Activated CD8-positive, alpha-beta T cell treated with anti-CD3 and anti-CD28 coated beads, Interleukin-2, amount 10 ng/mL, durations not matched to agents 7 days and 5 days (primary cell): Measurements from ENCODE around the gene TP53I11. TPM values are rescaled to one million over a fixed set of nuclear protein-coding genes. Genes with fewer than 3 reads are reported as not detected.

Experiments used
- ATAC-seq: fragments of 150-1000 bp; cut with Tn5 transposase; one replicate; pipeline ENCODE4 v1.10.0; 2021; ENCODE audit warnings: moderate library complexity
- CTCF ChIA-PET: fragments of 350-600 bp; sonication (Branson Sonifier 250); formaldehyde crosslinking; loops from one replicate; lab custom pipeline; 2021; ENCODE audit warnings: antibody characterized with exemption; lab: Charles Lee
- POLR2A ChIA-PET: fragments of 350-600 bp; sonication (Branson Sonifier 250); formaldehyde crosslinking; loops from one replicate; lab custom pipeline; 2021; ENCODE audit warnings: antibody characterized with exemption; lab: Charles Lee
- DNase-seq: peaks from one replicate; pipeline ENCODE4 v3.0.0-alpha.2; 2020
- H3K27ac Mint-ChIP-seq: one replicate; pipeline ENCODE4 v1.8.0; 2021; ENCODE audit warnings: mild to moderate bottlenecking, mixed read lengths
- H3K27me3 Mint-ChIP-seq: one replicate; pipeline ENCODE4 v1.8.0; 2021; ENCODE audit warnings: low read depth, mixed read lengths
- H3K36me3 Mint-ChIP-seq: one replicate; pipeline ENCODE4 v1.8.0; 2021; ENCODE audit warnings: low read depth, mixed read lengths
- H3K4me1 Mint-ChIP-seq: one replicate; pipeline ENCODE4 v1.8.0; 2021; ENCODE audit warnings: low read depth, mixed read lengths
- H3K4me3 Mint-ChIP-seq: one replicate; pipeline ENCODE4 v1.8.0; 2021; ENCODE audit warnings: mild to moderate bottlenecking, mixed read lengths
- H3K9me3 Mint-ChIP-seq: one replicate; pipeline ENCODE4 v1.8.0; 2022; ENCODE audit warnings: mixed read lengths; ENCODE audit not compliant: insufficient read depth
- total RNA-seq, 2 experiments: library from RNA; stranded (reverse); gene quantifications; one replicate each; pipeline ENCODE4 v1.2.3, GENCODE V29; 2021

TP53I11 gene
- total RNA-seq, 2 experiments from 2014 or later = 1.4 to 2.5 TPM

DNA sequence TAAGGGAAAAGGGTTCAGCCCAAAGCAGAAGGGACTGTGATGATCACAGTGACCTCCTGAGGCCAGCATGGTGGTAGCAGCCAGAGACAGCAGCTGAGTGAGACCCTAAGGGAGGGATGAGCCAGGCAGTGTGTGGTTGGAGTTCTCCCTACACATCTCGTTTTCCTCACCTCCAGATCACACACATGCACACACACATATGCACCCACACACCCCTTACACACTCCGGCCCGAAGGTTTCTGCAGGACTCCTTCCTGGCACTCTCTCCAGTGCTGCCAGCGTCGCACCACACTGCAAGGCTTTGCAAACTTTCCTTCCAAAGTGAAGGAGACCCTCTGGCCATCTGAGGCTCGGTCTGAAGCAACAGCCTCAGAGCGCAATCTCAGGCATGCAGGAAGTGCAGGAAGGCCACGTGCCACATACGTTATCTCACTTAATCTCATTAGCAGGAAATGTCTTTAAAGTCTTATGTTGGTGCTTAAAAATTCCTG lies 26.9 kb upstream of the TP53I11 start:
- Mint-ChIP-seq H3K9me3 (no peaks in the 10 kb centered on the region), H3K27me3 (no peaks in the 10 kb centered on the region), H3K4me1 (peaks cover 19% of the 10 kb centered on the region), H3K4me3 (no peak overlapping the region), H3K36me3 (no peaks in the 10 kb centered on the region), H3K27ac (peak overlapping the region; percentile 10)
- POLR2A ChIA-PET = no interaction called here
- DNase-seq (no peak), ATAC-seq (no peak)
- CTCF ChIA-PET = interaction anchor here (1.1 to 3.2 kb wide), 5 partner anchors 9 to 127 kb away, joined by 3 to 11 read pairs (median 3); no protein-coding TSS in a partner anchor

DNA sequence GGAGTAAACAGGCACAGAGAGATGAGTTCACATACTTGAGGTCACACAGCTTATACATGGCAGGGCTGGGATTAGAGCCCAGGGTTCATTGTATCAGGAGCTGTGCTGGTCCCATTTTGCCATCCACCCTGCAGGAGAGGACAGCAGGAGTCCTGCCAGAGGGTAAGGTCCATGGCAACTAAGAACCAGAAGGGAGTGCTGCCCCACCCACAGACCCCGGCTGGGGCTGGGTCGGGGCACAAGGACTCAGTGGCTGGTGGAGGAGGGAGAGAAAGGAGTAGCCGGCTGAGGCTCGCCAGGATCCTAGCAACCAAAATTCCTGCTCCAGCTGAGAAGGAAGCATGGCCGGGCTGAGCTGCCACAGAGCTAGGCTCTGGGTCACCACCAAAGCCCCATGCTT lies 25.9 kb upstream of the TP53I11 start:
- POLR2A ChIA-PET = no interaction called here
- Mint-ChIP-seq H3K4me3 (no peak overlapping the region), H3K4me1 (peaks cover 19% of the 10 kb centered on the region), H3K36me3 (no peaks in the 10 kb centered on the region), H3K27ac (no peak overlapping the region), H3K9me3 (no peaks in the 10 kb centered on the region), H3K27me3 (no peaks in the 10 kb centered on the region)
- CTCF ChIA-PET = interaction anchor here (1.1 to 3.2 kb wide), 4 partner anchors 10 to 128 kb away, joined by 3 to 11 read pairs (median 3); no protein-coding TSS in a partner anchor
- ATAC-seq (no peak), DNase-seq (no peak)

DNA sequence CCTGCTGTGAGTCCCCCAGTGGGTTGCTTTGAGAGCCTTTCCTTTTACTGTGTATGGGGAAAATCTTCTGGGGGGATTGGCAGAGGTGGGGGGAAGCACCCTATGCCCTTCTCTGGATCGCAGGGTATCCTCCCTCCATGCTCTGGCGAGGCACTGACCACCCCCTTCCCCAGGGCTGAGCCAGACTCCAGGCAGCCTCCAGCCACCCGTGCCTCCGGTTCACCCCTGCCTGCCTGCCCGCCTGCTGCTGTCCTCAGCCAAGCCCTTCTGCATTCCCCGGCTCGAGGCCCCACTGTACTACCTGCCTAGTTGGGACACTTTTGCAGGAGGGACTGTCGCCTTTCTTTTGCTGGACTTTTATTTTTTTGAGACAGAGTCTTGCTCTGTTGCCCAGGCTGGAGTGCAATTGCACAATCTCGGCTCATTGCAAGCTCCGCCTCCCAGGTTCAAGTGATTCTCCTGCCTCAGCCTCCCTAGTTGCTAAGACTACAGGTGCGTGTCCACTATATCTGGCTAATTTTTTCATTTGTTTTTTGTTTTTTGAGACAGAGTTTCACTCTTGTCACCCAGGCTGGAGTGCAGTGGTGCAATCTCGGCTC lies 23.8 kb upstream of the TP53I11 start:
- CTCF ChIA-PET = no interaction called here
- no peaks in the 10 kb centered on the region for H3K36me3 Mint-ChIP-seq
- no peaks in the 10 kb centered on the region for H3K27me3 Mint-ChIP-seq

DNA sequence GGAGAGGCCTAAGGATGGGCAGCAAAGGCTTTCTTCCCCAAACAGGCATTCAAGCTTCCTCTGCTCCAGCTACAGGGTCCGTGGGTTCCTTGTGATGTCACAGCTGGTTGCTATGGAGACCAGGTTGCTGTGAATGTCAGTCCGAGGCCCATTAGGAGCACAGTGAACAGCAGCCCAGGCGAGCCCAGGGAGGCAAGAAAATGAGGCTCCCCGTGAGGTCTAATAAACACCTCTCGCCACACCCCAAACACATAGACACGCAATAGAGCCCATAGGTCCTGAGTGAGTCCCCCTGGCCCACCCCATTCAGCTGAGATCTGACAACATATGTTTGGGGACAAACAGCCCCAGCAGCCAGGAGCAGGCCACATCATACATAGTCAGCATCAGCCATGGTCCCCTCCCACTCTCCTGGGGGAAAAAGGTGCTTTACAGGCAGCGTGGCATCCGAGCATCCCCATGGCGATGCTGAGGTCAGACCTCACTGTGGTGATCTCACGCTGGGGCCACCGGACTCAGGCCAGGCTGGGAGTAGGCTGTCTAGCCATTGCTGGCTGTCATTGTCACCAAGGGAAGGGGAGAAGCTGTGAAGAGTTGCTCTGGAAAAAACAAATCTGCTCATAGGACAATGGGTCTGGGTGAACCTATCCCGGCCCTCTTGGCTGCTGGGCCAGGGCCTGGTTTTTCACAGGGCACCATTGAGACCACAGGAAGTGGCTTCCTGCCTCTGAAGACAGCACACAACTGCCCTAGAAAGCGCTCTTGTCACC lies 23.1 kb upstream of the TP53I11 start:
- no peaks in the 10 kb centered on the region for H3K36me3 Mint-ChIP-seq

More for the DNA sequence above, 23.8 kb upstream of the TP53I11 start:
- Mint-ChIP-seq H3K4me1 (peaks cover 13% of the 10 kb centered on the region), H3K27ac (no peak overlapping the region), H3K4me3 (no peak overlapping the region), H3K9me3 (no peaks in the 10 kb centered on the region)
- ATAC-seq (no peak), DNase-seq (no peak)
- POLR2A ChIA-PET = no interaction called here

DNA sequence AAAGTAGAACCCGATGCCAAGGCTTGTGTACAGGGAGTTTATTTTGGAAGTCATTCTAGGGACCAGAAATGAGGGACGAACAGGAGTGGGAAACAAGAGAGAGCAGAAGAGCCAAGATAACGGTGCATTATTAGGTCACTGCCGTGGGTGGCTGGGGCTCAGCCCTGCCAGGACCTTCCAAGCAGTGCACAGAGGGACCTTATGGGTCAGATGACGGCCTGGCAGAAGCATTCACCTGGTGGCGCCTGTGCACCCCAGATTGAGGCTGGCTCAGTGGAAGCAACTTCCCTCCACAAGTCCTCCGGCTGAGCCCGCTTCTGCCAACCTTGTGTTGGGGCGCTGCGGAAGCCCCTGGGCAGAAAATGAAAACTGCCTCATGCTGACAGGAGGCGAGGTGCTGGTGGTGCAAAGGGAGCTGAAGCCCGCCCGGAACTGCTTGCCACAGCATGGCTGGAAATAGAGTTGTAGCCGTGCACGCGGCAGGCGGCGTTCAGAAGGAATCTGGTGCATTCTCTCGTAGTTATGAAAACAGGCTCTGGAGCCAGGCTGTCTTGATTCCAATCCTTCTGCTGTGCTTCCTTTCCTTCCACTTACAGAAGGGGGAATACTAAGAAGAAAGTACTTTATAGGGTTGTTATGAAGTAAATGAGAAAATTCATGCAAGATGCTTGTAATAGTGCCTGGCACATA lies 22.2 kb upstream of the TP53I11 start:
- Mint-ChIP-seq H3K4me1 (peaks cover 13% of the 10 kb centered on the region), H3K27ac (no peak overlapping the region), H3K4me3 (no peak overlapping the region), H3K27me3 (no peaks in the 10 kb centered on the region), H3K9me3 (no peaks in the 10 kb centered on the region), H3K36me3 (no peaks in the 10 kb centered on the region)
- DNase-seq (no peak), ATAC-seq (no peak)
- ChIA-PET POLR2A (no interaction called here), CTCF (interaction anchor here (0.7 kb wide), 1 partner anchor 18 kb away, joined by 3 read pairs; no protein-coding TSS in a partner anchor)

More for the DNA sequence above, 23.1 kb upstream of the TP53I11 start:
- Mint-ChIP-seq H3K27me3 (no peaks in the 10 kb centered on the region), H3K4me1 (peaks cover 13% of the 10 kb centered on the region), H3K4me3 (no peak overlapping the region), H3K27ac (no peak overlapping the region), H3K9me3 (no peaks in the 10 kb centered on the region)
- ATAC-seq = no peak
- ChIA-PET POLR2A (no interaction called here), CTCF (no interaction called here)
- no peak for DNase-seq

DNA sequence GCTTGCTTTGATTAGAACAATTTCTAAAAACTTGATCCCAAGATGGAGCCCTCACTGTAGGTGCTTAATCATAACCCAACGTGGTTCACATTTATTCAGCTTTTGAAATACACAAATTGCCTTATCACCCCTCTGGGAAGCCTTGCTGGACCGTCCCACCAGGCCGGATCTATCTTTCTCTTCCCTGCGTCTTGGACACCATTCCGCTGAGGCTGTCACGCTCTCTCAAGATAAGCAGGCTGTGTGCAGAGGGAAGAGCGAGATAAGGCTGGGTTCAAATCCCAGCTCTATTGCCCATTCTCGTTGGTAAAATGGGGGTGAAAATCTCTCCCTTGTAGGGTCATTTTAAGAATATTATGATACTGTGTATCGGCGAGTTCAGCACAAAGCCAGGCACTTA lies 20.5 kb upstream of the TP53I11 start:
- H3K36me3 Mint-ChIP-seq = no peaks in the 10 kb centered on the region
- no peak overlapping the region for H3K27ac Mint-ChIP-seq
- POLR2A ChIA-PET = no interaction called here
- no peaks in the 10 kb centered on the region for H3K9me3 Mint-ChIP-seq
- ATAC-seq = no peak
- no peak overlapping the region for H3K4me3 Mint-ChIP-seq
- H3K27me3 Mint-ChIP-seq = no peaks in the 10 kb centered on the region
- peaks cover 13% of the 10 kb centered on the region for H3K4me1 Mint-ChIP-seq
- DNase-seq = no peak
- CTCF ChIA-PET = interaction anchor here (0.7 to 1.6 kb wide), 4 partner anchors 15 to 140 kb away, joined by 3 to 4 read pairs (median 3); no protein-coding TSS in a partner anchor

DNA sequence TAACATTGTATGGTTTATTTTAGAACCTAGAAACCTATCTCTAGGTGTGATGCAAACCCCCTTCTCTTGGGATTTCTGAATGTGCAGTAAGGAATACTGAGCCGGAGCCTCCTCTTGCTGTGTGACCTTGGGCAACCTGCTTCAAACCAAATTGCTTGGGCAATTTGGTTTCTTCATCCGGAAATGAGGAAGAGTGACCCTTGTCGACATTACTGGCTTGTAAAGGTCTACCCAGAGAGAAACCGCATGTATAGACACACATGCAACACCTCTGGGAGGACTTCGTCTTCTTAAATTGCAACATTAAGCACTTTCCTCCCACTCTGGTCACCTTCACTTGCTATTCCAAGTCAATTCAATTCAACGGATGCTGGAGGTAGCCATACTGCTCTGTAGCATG lies 19.6 kb upstream of the TP53I11 start:
- Mint-ChIP-seq H3K27me3 (no peaks in the 10 kb centered on the region), H3K4me3 (no peak overlapping the region), H3K4me1 (peaks cover 11% of the 10 kb centered on the region), H3K9me3 (no peaks in the 10 kb centered on the region), H3K36me3 (no peaks in the 10 kb centered on the region), H3K27ac (no peak overlapping the region)
- ATAC-seq (no peak), DNase-seq (no peak)
- ChIA-PET CTCF (no interaction called here), POLR2A (no interaction called here)

DNA sequence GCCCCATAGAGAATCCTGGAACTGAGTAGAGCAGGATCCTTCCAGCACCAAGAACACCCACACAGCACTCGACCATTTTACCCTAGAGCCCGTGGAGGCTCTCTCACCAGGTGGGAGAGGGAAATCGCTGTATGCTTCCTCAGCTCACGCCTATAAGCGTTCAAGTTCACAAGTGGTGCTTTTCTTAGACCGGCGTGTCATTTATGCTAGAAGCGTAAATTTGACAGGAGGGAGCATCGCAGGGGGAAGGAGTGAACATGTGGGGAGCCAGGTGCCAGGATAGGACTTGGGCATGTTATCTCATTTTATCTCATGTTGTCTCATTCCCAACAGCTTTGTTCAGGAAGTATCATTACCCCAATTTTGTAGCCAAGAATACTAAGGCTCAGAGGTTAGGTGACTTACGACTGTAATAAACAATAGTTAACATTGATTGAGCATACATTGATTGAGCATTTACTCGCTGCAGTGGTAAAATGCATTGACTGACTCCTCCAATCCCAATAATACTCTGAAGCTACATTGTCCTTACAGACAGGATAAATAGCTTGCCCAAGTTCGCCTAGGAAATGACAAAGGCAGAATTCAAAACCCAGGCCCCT lies 19.1 kb upstream of the TP53I11 start:
- DNase-seq (no peak), ATAC-seq (no peak)
- no peak overlapping the region for H3K27ac Mint-ChIP-seq
- no peak overlapping the region for H3K4me3 Mint-ChIP-seq
- ChIA-PET CTCF (interaction anchor here (1.0 kb wide), 1 partner anchor 135 kb away, joined by 4 read pairs; no protein-coding TSS in a partner anchor), POLR2A (no interaction called here)
- H3K27me3 Mint-ChIP-seq = no peaks in the 10 kb centered on the region
- H3K9me3 Mint-ChIP-seq = no peaks in the 10 kb centered on the region
- peaks cover 10% of the 10 kb centered on the region for H3K4me1 Mint-ChIP-seq
- no peaks in the 10 kb centered on the region for H3K36me3 Mint-ChIP-seq

DNA sequence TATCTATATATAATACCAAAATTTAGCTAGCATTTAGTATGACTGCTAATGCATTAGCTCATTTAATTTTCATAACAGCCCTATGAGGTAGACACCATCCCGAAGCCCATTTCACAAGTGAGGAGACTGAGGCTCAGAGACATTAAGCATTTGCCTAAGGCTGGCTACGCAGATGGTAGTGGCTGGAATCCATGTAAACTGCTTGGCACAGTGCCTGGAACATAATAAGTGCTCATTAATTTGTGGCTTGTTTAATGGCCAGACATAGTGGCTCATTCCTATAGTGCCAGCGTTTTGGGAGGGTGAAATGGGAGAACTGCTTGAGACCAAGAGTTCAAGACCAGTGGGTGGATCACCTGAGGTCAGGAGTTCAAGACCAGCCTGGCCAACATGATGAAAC lies 17.8 kb upstream of the TP53I11 start:
- no peak for ATAC-seq
- H3K4me1 Mint-ChIP-seq = no peaks in the 10 kb centered on the region
- H3K36me3 Mint-ChIP-seq = no peaks in the 10 kb centered on the region
- H3K27me3 Mint-ChIP-seq = no peaks in the 10 kb centered on the region
- DNase-seq = no peak
- no peak overlapping the region for H3K4me3 Mint-ChIP-seq
- ChIA-PET CTCF (interaction anchor here (1.6 kb wide), 1 partner anchor 18 kb away, joined by 3 read pairs; no protein-coding TSS in a partner anchor), POLR2A (no interaction called here)
- no peak overlapping the region for H3K27ac Mint-ChIP-seq
- H3K9me3 Mint-ChIP-seq = no peaks in the 10 kb centered on the region

DNA sequence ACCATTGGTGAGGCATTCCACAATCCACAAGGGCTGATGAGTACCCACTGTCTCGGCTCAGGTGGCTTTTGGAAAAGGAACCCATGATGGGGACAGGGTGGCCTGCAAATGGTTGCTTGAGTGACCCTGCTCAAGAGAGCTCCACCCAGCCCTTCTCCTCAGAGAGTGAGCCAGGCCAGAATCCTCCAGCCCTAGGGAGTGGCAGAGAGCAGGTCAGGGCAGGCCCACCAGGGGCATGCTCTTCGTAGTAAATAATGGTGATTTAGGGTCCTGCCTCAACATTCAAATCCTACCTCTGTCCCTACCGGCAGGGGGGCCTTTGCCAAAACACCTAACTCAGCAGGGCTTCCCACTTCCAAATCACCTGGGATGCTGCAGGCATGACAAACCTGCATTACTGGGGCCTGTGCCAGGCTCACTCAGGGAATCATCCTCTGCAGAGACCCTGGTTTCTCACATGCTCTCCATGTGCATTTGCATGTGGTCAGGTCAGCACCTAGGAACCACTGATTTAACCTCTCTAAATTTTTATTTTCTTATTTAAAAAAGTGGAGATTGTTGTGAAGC lies 17.3 kb upstream of the TP53I11 start:
- CTCF ChIA-PET = interaction anchor here (1.6 kb wide), 1 partner anchor 18 kb away, joined by 3 read pairs; no protein-coding TSS in a partner anchor
- no peaks in the 10 kb centered on the region for H3K9me3 Mint-ChIP-seq
- POLR2A ChIA-PET = no interaction called here

DNA sequence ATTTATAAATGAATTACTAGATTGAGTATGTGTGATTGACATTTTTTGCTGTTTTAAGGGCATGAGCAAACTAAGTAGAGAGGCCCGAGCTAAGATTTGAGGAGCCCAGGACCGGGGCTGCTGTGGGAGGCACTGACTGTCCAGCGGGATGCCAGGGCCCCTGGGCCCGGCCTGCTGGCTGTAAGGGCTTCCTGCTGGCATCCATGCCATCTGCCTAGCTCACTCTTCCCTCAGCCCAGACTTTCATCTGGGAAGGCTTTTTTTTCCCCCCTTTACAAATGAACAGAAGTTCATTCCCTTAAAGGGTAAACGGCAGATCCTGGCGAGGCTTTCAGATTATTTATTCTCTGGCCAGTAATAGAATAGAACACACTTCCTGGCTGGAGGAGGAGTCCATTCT lies 16.0 kb upstream of the TP53I11 start:
- Mint-ChIP-seq H3K9me3 (no peaks in the 10 kb centered on the region), H3K4me3 (no peak overlapping the region), H3K36me3 (no peaks in the 10 kb centered on the region), H3K27me3 (no peaks in the 10 kb centered on the region), H3K4me1 (no peaks in the 10 kb centered on the region), H3K27ac (no peak overlapping the region)
- CTCF ChIA-PET = no interaction called here
- POLR2A ChIA-PET = no interaction called here
- ATAC-seq (no peak), DNase-seq (no peak)

More for the DNA sequence above, 17.3 kb upstream of the TP53I11 start:
- DNase-seq = no peak
- no peak overlapping the region for H3K4me3 Mint-ChIP-seq
- no peak for ATAC-seq
- no peak overlapping the region for H3K27ac Mint-ChIP-seq
- no peaks in the 10 kb centered on the region for H3K27me3 Mint-ChIP-seq
- H3K4me1 Mint-ChIP-seq = no peaks in the 10 kb centered on the region
- H3K36me3 Mint-ChIP-seq = no peaks in the 10 kb centered on the region
